Measurements from ENCODE around the gene CLEC14A. TPM values are rescaled to one million over a fixed set of nuclear protein-coding genes. Genes with fewer than 3 reads are reported as not detected.

Gene CLEC14A
- total RNA-seq, 1 donor from 2014 or later: 0.17 TPM

GRCh38 chr14:38279572-38279971 lies 23.7 kb upstream of the CLEC14A start:
- no peak for DNase-seq (ENCODE audit: low spot score, unreplicated experiment)
- Mint-ChIP-seq H3K9me3 (ENCODE audit: low read depth) (peaks cover 3% of the 10 kb centered on the region), H3K36me3 (ENCODE audit: insufficient read depth) (no peaks in the 10 kb centered on the region), H3K27ac (no peak overlapping the region), H3K27me3 (peaks cover 31% of the 10 kb centered on the region), H3K4me1 (ENCODE audit: low read depth) (no peaks in the 10 kb centered on the region), H3K4me3 (ENCODE audit: low read depth) (no peak overlapping the region)
- TF ChIP-seq CTCF (IDR thresholded peaks at IDR 0.05; ENCODE audit: unreplicated experiment): no peak

- no peak overlapping the region for H3K27ac Mint-ChIP-seq
- peaks cover 25% of the 10 kb centered on the region for H3K27me3 Mint-ChIP-seq
These were observed 22.1 kb upstream of the CLEC14A start for GRCh38 chr14:38278035-38278434.

GRCh38 chr14:38262844-38263243 lies 7.0 kb upstream of the CLEC14A start:
- TF ChIP-seq CTCF (IDR thresholded peaks at IDR 0.05; ENCODE audit: unreplicated experiment): no peak
- Mint-ChIP-seq H3K4me3 (ENCODE audit: low read depth) (no peak overlapping the region), H3K27me3 (peaks cover 32% of the 10 kb centered on the region), H3K36me3 (ENCODE audit: insufficient read depth) (no peaks in the 10 kb centered on the region), H3K9me3 (ENCODE audit: low read depth) (peaks cover 34% of the 10 kb centered on the region), H3K27ac (no peak overlapping the region), H3K4me1 (ENCODE audit: low read depth) (no peaks in the 10 kb centered on the region)
- DNase-seq (ENCODE audit: low spot score, unreplicated experiment): no peak

More at GRCh38 chr14:38278035-38278434, 22.1 kb upstream of the CLEC14A start:
- TF ChIP-seq CTCF (IDR thresholded peaks at IDR 0.05; ENCODE audit: unreplicated experiment): no peak
- H3K4me3 Mint-ChIP-seq (ENCODE audit: low read depth): no peak overlapping the region
- H3K4me1 Mint-ChIP-seq (ENCODE audit: low read depth): no peaks in the 10 kb centered on the region
- no peaks in the 10 kb centered on the region for H3K9me3 Mint-ChIP-seq (ENCODE audit: low read depth)
- H3K36me3 Mint-ChIP-seq (ENCODE audit: insufficient read depth): no peaks in the 10 kb centered on the region
- DNase-seq (ENCODE audit: low spot score, unreplicated experiment): no peak

GRCh38 chr14:38261620-38262019 lies 5.7 kb upstream of the CLEC14A start:
- Mint-ChIP-seq H3K27ac (no peak overlapping the region), H3K9me3 (ENCODE audit: low read depth) (peaks cover 26% of the 10 kb centered on the region), H3K27me3 (peaks cover 44% of the 10 kb centered on the region), H3K4me1 (ENCODE audit: low read depth) (no peaks in the 10 kb centered on the region), H3K4me3 (ENCODE audit: low read depth) (no peak overlapping the region), H3K36me3 (ENCODE audit: insufficient read depth) (no peaks in the 10 kb centered on the region)
- DNase-seq (ENCODE audit: low spot score, unreplicated experiment): no peak
- TF ChIP-seq CTCF (IDR thresholded peaks at IDR 0.05; ENCODE audit: unreplicated experiment): no peak

- H3K4me1 Mint-ChIP-seq (ENCODE audit: low read depth): peaks cover 1% of the 10 kb centered on the region
- no peak for DNase-seq (ENCODE audit: low spot score, unreplicated experiment)
- peaks cover 12% of the 10 kb centered on the region for H3K9me3 Mint-ChIP-seq (ENCODE audit: low read depth)
- no peak overlapping the region for H3K4me3 Mint-ChIP-seq (ENCODE audit: low read depth)
- TF ChIP-seq CTCF (IDR thresholded peaks at IDR 0.05; ENCODE audit: unreplicated experiment): no peak
- H3K36me3 Mint-ChIP-seq (ENCODE audit: insufficient read depth): no peaks in the 10 kb centered on the region
- H3K27ac Mint-ChIP-seq: no peak overlapping the region
- H3K27me3 Mint-ChIP-seq: peaks cover 70% of the 10 kb centered on the region
These were observed 1.6 kb upstream of the CLEC14A start for GRCh38 chr14:38257507-38257906.
